CD4-positive, alpha-beta T cell (primary cell): ENCODE measurements around the gene CAPG. TPM values are rescaled to one million over a fixed set of nuclear protein-coding genes. Genes with fewer than 3 reads are reported as not detected.

Experiments used
- ATAC-seq: fragments of 200-7000 bp; cut with Tn5 transposase; one replicate; pipeline ENCODE4 v1.10.0; 2022; ENCODE audit warnings: mild to moderate bottlenecking; ENCODE audit not compliant: poor library complexity
- CTCF ChIA-PET: fragments of 350-600 bp; sonication (Branson Sonifier 250); formaldehyde crosslinking; loops from one replicate; lab custom pipeline; 2021; ENCODE audit warnings: antibody characterized with exemption, inconsistent platforms; lab: Charles Lee
- POLR2A ChIA-PET: fragments of 350-600 bp; sonication (Branson Sonifier 250); formaldehyde crosslinking; loops from one replicate; lab custom pipeline; 2021; ENCODE audit warnings: antibody characterized with exemption, inconsistent platforms; lab: Charles Lee
- DNase-seq, 14 experiments: peaks; one replicate each; pipeline ENCODE4 v3.0.0-alpha.2; 2013 to 2020; ENCODE audit warnings: mixed read lengths in 2 of 14
- H3K27ac ChIP-seq, 2 donors: one replicate each; pipeline versions ENCODE4 v1.5.1 to v1.7.0; 2013; ENCODE audit warnings: low read length in 2 of 2, low read depth in 1 of 2, mild to moderate bottlenecking in 1 of 2
- H3K27me3 ChIP-seq, 2 experiments: 1 replicate in 1 of 2; 2 replicates in 1 of 2; pipeline versions ENCODE4 v1.6.1 to v1.7.0; 2013; ENCODE audit warnings: low read length in 2 of 2, control low read depth in 1 of 2, mild to moderate bottlenecking in 1 of 2, moderate library complexity in 1 of 2; ENCODE audit not compliant: insufficient read depth in 2 of 2, control insufficient read depth in 1 of 2
- H3K36me3 ChIP-seq: one replicate; pipeline ENCODE4 v1.6.1; 2013; ENCODE audit warnings: low read length, control low read depth; ENCODE audit not compliant: insufficient read depth
- H3K4me1 ChIP-seq: one replicate; pipeline ENCODE4 v1.6.1; 2013; ENCODE audit warnings: low read length, control low read depth; ENCODE audit not compliant: insufficient read depth
- H3K4me3 ChIP-seq: one replicate; pipeline ENCODE4 v1.5.1; 2013; ENCODE audit warnings: mild to moderate bottlenecking, low read length, moderate library complexity
- H3K9me3 ChIP-seq, 2 experiments: 1 replicate in 1 of 2; 2 replicates in 1 of 2; pipeline versions ENCODE4 v1.6.1 to v1.7.0; 2013; ENCODE audit warnings: low read length in 2 of 2, mild to moderate bottlenecking in 2 of 2, control low read depth in 1 of 2, moderate library complexity in 1 of 2; ENCODE audit not compliant: control insufficient read depth in 1 of 2, insufficient read depth in 1 of 2
- H3K27ac Mint-ChIP-seq: one replicate; pipeline ENCODE4 v1.8.0; 2020; ENCODE audit warnings: mixed read lengths
- H3K27me3 Mint-ChIP-seq: one replicate; pipeline ENCODE4 v1.8.0; 2021; ENCODE audit warnings: mixed read lengths
- H3K36me3 Mint-ChIP-seq: one replicate; pipeline ENCODE4 v1.8.0; 2021; ENCODE audit warnings: low read depth, mixed read lengths
- H3K4me1 Mint-ChIP-seq: one replicate; pipeline ENCODE4 v1.8.0; 2021; ENCODE audit warnings: low read depth, mixed read lengths
- H3K4me3 Mint-ChIP-seq: one replicate; pipeline ENCODE4 v1.8.0; 2020; ENCODE audit warnings: mild to moderate bottlenecking, mixed read lengths
- H3K9me3 Mint-ChIP-seq: one replicate; pipeline ENCODE4 v1.8.0; 2020; ENCODE audit warnings: mixed read lengths
- intact Hi-C, 2 experiments: fragments of 100-400 bp; cut with DNase I in 1 of 2; cut with micrococcal nuclease in 1 of 2; formaldehyde crosslinking; loops; one replicate each; pipeline versions ENCODE4 v1.15.1 to v1.9.0; 2023 to 2025; cut with DNase I, micrococcal nuclease
- total RNA-seq, 174 experiments: library from RNA in 2 of 174; stranded (reverse) in 2 of 174; gene quantifications; one replicate each; pipeline ENCODE4 v1.2.3 and lab custom pipeline; 2021 to 2026
- TF ChIP-seq, protein P1 (sequence below): fragments of 200-600 bp; IDR thresholded peaks from one replicate; pipeline ENCODE4 v1.8.0; 2022; ENCODE audit warnings: antibody characterized with exemption, mild to moderate bottlenecking

Gene CAPG
- total RNA-seq, 2 experiments from 2014 or later = 21.7 to 23.3 TPM

DNA sequence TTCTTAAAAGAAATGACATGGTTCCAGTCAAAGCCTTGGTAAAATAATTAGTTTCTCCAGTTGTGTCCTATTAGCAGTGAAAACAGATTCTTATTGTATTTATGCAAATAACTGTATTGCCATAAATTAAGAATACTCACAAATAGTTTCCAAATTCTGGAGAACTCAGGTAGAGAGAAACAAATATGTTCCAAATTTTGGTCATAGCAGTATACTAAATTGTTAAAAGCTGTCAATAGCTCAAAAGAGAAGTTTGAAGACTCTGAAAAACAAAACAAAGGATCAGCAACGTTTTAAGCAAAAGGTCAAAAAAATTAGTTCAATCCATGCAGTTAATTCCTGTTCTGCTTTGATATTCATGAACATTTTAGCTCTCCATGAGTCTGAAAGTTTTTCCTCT, 30.1 kb downstream of the CAPG start:
- H3K9me3 ChIP-seq = peaks cover 0 to 3% of the 10 kb centered on the region in 2 experiments
- peaks cover 37% of the 10 kb centered on the region for H3K36me3 ChIP-seq
- intact Hi-C loops = no loop called here
- no peak overlapping the region for H3K27ac ChIP-seq
- Mint-ChIP-seq H3K36me3 (peaks cover 75% of the 10 kb centered on the region), H3K4me3 (no peak overlapping the region), H3K9me3 (no peaks in the 10 kb centered on the region), H3K27me3 (no peaks in the 10 kb centered on the region), H3K27ac (no peak overlapping the region), H3K4me1 (no peaks in the 10 kb centered on the region)
- H3K4me1 ChIP-seq = no peaks in the 10 kb centered on the region
- no peak for ATAC-seq
- TF ChIP-seq, protein P1, sequence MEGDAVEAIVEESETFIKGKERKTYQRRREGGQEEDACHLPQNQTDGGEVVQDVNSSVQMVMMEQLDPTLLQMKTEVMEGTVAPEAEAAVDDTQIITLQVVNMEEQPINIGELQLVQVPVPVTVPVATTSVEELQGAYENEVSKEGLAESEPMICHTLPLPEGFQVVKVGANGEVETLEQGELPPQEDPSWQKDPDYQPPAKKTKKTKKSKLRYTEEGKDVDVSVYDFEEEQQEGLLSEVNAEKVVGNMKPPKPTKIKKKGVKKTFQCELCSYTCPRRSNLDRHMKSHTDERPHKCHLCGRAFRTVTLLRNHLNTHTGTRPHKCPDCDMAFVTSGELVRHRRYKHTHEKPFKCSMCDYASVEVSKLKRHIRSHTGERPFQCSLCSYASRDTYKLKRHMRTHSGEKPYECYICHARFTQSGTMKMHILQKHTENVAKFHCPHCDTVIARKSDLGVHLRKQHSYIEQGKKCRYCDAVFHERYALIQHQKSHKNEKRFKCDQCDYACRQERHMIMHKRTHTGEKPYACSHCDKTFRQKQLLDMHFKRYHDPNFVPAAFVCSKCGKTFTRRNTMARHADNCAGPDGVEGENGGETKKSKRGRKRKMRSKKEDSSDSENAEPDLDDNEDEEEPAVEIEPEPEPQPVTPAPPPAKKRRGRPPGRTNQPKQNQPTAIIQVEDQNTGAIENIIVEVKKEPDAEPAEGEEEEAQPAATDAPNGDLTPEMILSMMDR = no peak
- H3K27me3 ChIP-seq = no peaks in the 10 kb centered on the region
- CTCF ChIA-PET = no interaction called here
- POLR2A ChIA-PET = no interaction called here
- H3K4me3 ChIP-seq = no peak overlapping the region
- no peak for DNase-seq

DNA sequence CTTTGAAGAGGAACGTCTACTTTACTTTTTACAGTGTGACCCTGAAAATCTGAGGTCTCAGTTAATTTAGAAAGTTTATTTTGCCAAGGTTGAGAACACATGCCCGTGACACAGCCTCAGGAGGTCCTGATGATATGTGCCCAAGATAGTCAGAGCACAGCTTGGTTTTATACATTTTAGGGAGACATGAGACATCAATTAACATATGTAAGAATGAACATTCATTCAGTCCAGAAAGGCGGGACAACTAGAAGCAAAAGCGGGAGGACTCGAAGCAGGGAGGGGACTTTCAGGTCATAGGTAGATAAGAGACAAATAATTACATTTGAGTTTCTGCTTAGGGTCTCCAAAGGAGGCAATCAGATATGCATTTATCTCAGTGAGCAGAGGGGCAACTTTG, 31.9 kb downstream of the CAPG start:
- Histone ChIP-seq H3K27ac (no peak overlapping the region), H3K36me3 (peaks cover 36% of the 10 kb centered on the region), H3K27me3 (no peaks in the 10 kb centered on the region), H3K9me3 (peaks cover 0 to 8% of the 10 kb centered on the region in 2 experiments), H3K4me3 (no peak overlapping the region), H3K4me1 (no peaks in the 10 kb centered on the region)
- intact Hi-C loops = no loop called here
- no peaks in the 10 kb centered on the region for H3K4me1 Mint-ChIP-seq
- no peak overlapping the region for H3K4me3 Mint-ChIP-seq
- no peaks in the 10 kb centered on the region for H3K27me3 Mint-ChIP-seq
- POLR2A ChIA-PET = no interaction called here
- DNase-seq (no peak), ATAC-seq (no peak)
- CTCF ChIA-PET = no interaction called here
- H3K36me3 Mint-ChIP-seq = peaks cover 69% of the 10 kb centered on the region
- no peaks in the 10 kb centered on the region for H3K9me3 Mint-ChIP-seq
- TF ChIP-seq, protein P1 = no peak
- H3K27ac Mint-ChIP-seq = no peak overlapping the region

DNA sequence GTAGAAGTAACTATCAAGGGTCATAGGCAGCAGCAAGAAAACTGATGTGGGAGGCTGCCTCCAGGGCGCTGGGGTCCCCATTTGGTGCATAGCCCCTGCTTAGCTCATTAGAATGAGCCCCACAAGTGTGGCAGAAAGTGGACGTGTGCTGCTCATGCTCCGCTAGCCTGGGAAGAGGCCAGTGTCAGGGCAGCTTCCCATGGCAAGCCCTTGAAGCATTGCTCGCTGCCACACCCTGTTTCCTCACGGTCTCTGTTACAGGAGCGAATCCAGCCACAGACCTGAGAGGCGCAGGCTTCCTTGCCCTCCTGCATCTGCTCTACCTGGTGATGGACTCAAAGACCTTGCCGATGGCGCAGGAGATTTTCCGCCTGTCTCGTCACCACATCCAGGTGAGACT, 33.1 kb downstream of the CAPG start:
- no peak overlapping the region for H3K4me3 Mint-ChIP-seq
- Histone ChIP-seq H3K4me3 (no peak overlapping the region), H3K9me3 (peaks cover 0 to 8% of the 10 kb centered on the region in 2 experiments), H3K4me1 (no peaks in the 10 kb centered on the region), H3K27me3 (no peaks in the 10 kb centered on the region), H3K36me3 (peaks cover 36% of the 10 kb centered on the region), H3K27ac (no peak overlapping the region)
- DNase-seq (no peak), ATAC-seq (no peak)
- TF ChIP-seq, protein P1 = no peak
- H3K9me3 Mint-ChIP-seq = no peaks in the 10 kb centered on the region
- H3K27ac Mint-ChIP-seq = no peak overlapping the region
- ChIA-PET POLR2A (interaction anchor here (0.7 to 1.0 kb wide), 2 partner anchors 23 to 29 kb away, joined by 3 read pairs; partner anchors contain the start of genes ELMOD3 and RETSAT), CTCF (no interaction called here)
- H3K27me3 Mint-ChIP-seq = no peaks in the 10 kb centered on the region
- peaks cover 65% of the 10 kb centered on the region for H3K36me3 Mint-ChIP-seq
- intact Hi-C loops = no loop called here
- H3K4me1 Mint-ChIP-seq = no peaks in the 10 kb centered on the region
